Stimulated activated CD8-positive, alpha-beta memory T cell treated with anti-CD3 and anti-CD28 coated beads, Interleukin-4, amount 100 ng/mL, for 24 hours (primary cell): ENCODE results near the gene ZSCAN32.

Source experiments
- DNase-seq: peaks from one replicate; pipeline ENCODE4 v3.0.0-alpha.2; 2020; ENCODE audit warnings: low read depth

ZSCAN32 gene

DNA sequence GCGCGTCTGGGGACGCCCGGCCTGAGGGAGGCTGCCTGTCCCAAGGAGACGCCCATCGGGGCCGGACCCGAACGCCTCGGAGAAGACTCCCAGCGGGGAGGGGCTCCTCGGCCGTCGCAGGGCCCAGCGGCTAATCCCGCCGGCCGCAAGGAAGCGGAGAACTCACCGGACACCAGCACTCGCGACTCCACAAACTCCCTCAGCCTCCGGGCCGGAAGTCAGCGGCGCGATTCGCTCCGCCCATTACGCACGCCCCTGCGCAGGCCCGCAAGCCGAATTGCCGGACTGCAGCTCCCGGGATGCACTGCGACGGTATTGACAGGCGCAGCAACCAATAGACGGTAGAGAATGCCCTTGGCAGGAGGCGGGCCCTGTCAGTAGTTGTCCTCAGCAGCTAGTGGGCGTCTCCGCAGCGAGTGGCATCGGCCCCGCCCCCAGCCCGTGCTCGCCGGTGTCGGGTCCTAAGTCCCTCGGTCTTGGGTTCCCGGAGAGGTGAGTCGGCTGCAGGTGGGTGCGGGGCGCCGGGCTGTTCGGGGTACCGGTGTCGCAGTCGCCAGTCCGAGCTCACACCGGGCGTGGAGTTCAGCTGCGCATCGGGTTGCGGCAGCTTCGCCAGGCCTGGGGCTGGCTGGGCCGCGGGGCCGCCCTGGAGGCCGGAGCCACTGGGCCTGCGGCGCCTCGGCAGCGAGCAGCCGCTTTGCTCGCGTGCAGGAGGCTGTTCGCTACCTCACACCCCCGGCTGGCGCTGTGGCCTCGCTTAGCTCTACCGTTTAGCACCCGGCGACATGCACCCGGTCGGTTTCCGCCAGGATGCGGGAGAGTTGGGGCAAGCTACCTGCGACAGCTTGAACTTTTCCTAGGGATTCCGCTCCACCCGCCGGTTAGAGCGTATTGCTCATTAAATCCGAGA, at the start of gene ZSCAN32, which contains the start of gene ZNF174:
TSS of gene ZSCAN32 (minus strand) at position 226 of the 910 bp plus-strand sequence. CDS start 3,447 bp downstream, outside the sequence.
TSS of gene ZNF174 (plus strand) at position 437 of the 910 bp plus-strand sequence. CDS start 790 bp downstream, outside the sequence.
- peak; percentile 97 for DNase-seq

GRCh38 chr16:3444032-3444388, 43.2 kb upstream of the ZSCAN32 start:
- DNase-seq, result no peak

DNA sequence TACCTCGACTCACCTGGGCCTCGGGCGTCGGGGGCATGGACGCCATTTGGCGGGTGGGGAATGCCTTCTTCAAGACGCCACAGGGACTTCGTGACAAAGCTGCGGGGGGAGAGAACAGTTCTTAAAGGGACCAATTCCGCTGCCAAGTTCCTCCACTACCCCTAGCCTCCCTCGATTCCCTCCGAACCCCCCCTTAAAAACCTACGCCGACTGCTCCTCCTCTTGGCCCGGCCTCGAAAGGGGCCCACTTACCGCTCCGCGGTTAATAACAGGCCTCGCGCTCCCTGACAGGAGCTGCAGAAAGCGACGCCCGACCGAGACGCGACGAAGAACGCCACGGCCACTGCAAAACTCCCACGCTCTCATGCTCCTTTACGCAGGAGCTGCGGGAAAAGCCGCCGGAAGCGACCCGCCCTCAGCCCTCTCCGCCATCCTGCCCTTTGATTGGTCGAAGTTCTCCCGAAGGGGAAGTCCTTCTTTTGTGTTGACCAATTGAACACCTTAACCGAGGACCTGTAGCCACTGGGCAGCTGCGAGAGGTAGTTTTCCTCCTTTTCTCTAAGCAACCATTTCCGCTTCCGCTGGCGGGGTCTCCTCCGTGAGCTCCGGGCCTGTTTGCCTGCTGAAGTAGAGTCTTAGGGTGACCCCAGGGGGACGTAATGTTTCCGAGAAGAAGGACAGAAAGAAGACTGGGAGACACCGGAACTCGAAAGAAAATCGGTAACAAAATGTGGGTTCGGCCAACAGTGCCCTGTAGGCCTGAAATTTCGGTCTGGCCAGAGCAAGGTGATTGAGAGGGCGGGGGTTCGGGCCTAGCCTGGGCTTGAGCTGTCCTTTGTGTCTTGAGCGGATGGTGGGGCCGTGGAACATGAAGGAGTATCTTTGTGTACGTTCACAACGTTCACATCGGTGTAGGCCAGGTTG, 42.6 kb upstream of the ZSCAN32 start, which contains the start of the genes NAA60 and ZNF597:
TSS of gene NAA60 (plus strand) at position 573 of the 924 bp plus-strand sequence. CDS start 32,548 bp downstream, outside the sequence.
TSS of gene ZNF597 (minus strand) at position 397 of the 924 bp plus-strand sequence. CDS start at position 46, 351 bp downstream.
- DNase-seq, result peak; percentile 61

DNA sequence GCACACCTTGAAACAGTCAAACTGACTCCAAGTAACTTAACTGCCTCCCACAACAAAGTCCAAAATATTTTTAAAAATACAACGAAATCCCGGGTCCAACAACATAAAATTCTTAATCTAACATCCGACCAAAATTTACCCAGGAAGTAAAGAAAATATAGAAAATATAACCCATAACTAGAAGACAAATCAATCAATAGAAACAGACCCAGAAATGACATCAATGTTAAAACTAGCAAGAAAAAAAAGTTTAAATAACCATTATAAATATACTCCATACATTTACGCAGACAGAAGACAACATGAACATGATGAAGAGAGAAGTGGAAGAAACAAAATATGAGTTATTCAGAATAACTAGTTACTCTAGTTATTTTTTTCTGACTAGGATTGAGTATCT, 38.8 kb upstream of the ZSCAN32 start:
- DNase-seq, result no peak

- no peak for DNase-seq
Observed at GRCh38 chr16:3434373-3434772, 33.6 kb upstream of the ZSCAN32 start.

DNA sequence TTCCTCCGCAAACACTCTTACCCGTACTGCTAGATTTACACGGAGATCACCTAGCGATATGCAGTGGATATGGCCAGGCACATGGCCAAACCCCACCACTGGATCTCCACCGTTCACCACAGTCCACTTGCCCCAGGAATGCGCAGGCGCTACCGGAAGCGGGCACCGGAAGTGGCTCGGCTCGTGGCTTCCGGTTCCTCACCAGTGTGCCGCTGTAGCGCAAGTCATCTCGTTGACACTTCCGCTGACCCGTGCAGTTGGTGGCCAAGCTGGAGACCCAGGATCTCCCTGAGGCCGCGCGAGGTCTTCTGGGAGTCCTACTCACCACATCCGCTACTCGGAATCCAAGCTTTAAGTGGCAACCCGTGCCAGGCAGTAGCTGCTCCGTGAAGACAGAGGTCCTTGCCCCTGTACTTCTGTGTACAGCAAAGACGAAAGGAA, 31.0 kb upstream of the ZSCAN32 start:
- DNase-seq, result peak; percentile 60

GRCh38 chr16:3413730-3414379, 13.1 kb upstream of the ZSCAN32 start:
- DNase-seq, result no peak

GRCh38 chr16:3408561-3409197, 7.9 kb upstream of the ZSCAN32 start:
- no peak for DNase-seq

DNA sequence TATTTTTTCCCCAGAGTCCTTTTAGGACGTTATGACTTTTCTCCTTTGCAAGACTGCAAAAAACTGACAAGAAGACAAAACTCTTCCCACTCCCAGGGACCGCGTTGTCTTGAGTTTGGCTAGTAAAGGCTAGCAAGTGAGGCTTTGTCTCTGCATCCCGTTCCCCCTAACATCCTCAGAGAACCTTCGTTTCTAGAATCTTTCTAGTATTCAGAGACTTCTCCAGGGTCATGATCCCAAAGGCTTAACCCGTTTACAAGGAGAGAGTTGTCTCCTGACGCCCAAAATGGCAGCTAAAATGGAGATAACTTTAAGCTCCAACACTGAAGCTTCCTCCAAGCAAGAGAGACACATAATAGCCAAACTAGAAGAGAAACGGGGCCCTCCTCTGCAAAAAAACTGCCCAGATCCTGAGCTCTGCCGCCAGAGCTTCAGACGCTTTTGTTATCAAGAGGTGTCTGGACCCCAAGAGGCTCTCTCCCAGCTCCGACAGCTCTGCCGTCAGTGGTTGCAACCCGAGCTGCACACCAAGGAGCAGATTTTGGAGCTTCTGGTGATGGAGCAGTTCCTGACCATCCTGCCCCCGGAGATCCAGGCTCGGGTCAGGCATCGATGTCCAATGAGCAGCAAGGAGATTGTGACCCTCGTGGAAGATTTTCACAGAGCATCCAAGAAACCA, 1.1 kb upstream of the ZSCAN32 start:
- no peak for DNase-seq

DNA sequence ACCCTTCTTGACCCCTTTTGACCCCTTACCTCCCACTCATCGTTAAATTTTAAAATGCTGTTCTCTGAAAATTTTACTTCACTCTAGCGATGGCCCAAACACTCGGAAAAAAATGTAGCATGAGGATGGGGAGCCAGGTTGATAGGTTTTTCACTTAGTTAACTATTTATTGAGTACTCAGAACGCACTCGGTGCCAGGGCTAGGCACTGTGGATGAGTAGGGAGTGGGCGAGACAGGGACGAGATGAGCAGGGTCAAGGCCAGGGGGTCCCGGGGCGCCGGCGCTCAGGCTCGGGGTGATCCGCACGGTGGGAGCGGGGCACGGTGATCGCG, 392 bp downstream of the ZSCAN32 start:
- DNase-seq, result no peak

DNA sequence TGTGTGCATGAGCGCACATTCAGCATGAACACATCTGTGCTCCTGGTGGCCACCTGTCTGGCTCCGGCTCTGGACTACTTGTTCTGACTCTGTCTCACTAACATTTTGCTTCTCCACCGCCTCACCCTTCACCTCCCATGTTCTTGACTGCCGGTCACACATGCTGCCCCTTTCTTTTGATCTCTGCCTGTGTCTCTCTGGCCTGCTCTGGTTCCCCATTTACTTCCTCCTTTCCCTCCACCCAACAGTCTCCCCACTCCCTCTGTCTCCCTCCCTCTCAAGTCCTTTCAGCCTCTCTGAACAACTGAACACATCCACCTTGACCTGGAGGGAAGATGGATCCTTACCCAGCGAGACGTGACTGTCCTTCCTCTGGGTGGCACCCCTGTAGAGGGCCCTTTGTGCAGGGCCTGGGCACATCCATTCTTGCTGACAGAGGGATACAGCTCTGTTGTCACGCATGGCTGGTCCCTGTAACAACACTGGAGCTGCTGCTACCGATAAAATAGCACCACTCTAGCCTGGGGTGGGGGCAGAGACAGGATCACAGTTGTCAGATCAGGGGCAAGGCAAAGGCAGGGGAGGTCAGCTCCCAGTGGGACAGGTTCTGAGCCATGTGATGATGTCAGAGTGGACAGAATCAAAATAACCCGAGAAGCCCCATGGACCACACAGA, 11.0 kb downstream of the ZSCAN32 start:
- DNase-seq, result no peak

DNA sequence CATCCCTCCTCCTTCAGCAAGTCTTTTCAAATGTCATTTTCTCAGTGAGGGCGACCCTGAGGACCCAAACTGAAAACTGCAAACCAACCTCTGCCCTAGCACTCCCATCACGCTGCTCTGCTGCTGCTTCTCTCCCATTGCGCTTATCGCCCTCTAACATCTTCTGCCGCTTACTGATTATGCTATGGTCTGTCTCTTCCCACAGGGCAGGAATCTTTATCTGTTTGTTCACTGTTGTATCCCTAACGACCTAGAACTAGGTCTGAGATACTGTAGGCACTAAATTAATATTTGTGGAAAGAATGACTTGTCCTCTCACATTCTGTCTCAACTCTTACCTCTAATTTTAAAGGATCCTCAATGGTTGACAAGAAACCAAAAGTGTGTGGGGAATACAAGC, 12.5 kb downstream of the ZSCAN32 start:
- no peak for DNase-seq

- no peak for DNase-seq
Observed at GRCh38 chr16:3383045-3383448, 17.8 kb downstream of the ZSCAN32 start.

- no peak for DNase-seq
Observed at GRCh38 chr16:3377917-3378316, 22.9 kb downstream of the ZSCAN32 start.

DNA sequence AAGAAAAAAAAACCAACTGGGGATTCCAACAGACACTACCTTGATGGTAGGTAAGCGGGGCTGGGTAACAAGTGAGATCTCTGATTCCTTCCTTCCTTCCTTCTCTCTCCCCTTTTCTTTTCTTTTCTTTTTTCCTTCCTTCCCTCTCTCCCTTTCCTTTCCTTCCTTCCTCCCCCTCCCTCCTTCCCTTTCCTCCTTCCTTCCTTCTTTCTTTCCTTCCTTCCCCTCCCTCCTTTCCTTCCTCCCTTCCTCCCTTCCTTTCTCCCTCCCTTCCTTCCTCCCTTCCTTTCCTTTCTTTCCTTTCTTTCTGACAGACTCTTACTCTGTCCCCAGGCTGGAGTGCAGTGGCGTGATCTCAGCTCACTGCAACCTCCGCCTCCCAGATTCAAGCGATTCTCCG, 25.1 kb downstream of the ZSCAN32 start:
- no peak for DNase-seq

GRCh38 chr16:3369073-3369472, 31.7 kb downstream of the ZSCAN32 start:
- no peak for DNase-seq

- DNase-seq, result peak; percentile 79
Observed at GRCh38 chr16:3364774-3365427, 35.9 kb downstream of the ZSCAN32 start.

GRCh38 chr16:3363793-3364192, 37.0 kb downstream of the ZSCAN32 start:
- no peak for DNase-seq

DNA sequence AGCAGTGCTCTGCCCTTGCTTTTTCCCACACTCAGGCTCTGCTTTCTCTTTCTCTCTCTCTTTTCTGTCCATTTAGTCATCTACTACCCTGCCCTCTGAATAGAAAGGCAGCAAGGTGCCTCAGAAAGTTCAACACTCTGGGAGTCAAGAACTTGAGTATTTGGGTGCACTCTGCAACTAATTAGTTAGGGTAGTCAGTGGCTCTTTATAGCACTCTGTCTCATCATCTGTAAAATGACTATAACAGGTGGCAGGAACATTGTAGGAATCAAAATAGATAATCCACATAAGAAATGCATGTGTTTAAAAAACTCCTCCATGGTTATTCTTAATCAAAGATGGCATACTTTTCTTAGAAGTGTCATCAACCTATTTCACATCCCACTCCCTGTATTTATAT, 37.9 kb downstream of the ZSCAN32 start:
- DNase-seq, result no peak

GRCh38 chr16:3358871-3359270, 41.9 kb downstream of the ZSCAN32 start:
- no peak for DNase-seq
